ENCODE measurements around the gene C1orf174.

- TF ChIP-seq CTCF (IDR thresholded peaks at IDR 0.05; ENCODE audit: low read length), result no peak
- TF ChIP-seq EZH2phosphoT487 (IDR thresholded peaks at IDR 0.05; ENCODE audit: low read length), result no peak
These were observed 58.6 kb downstream of the C1orf174 start for GRCh38 chr1:3841491-3841890.

Measured in MM.1S (cell line).